B cell (primary cell): ENCODE results near the gene IL1R1. TPM values are rescaled to one million over a fixed set of nuclear protein-coding genes. Genes with fewer than 3 reads are reported as not detected.

ENCODE experiments used
- ATAC-seq: fragments of 200-7000 bp; cut with Tn5 transposase; one replicate; pipeline ENCODE4 v1.10.0; 2021; ENCODE audit warnings: low read depth, mild to moderate bottlenecking, moderate number of reproducible peaks, moderate library complexity
- CTCF ChIA-PET: fragments of 350-600 bp; sonication (Branson Sonifier 250); formaldehyde crosslinking; loops from one replicate; lab custom pipeline; 2021; ENCODE audit warnings: antibody characterized with exemption, inconsistent platforms; lab: Charles Lee
- POLR2A ChIA-PET: fragments of 350-600 bp; sonication (Branson Sonifier 250); formaldehyde crosslinking; loops from one replicate; lab custom pipeline; 2021; ENCODE audit warnings: antibody characterized with exemption; lab: Charles Lee
- DNase-seq: peaks from one replicate; pipeline ENCODE4 v3.0.0; 2013
- H2AFZ ChIP-seq: 2 replicates; pipeline ENCODE4 v1.6.1; 2012; ENCODE audit warnings: mild to moderate bottlenecking, low read depth, low read length; ENCODE audit not compliant: insufficient read depth, poor library complexity, severe bottlenecking
- H3K27ac ChIP-seq, 2 donors: 1 replicate in 1 of 2; 2 replicates in 1 of 2; pipeline ENCODE4 v1.5.1; 2012 to 2013; ENCODE audit warnings: low read length in 2 of 2, mild to moderate bottlenecking in 2 of 2, moderate library complexity in 1 of 2
- H3K27me3 ChIP-seq, 4 experiments: fragments of 200-600 bp in 1 of 4; sonication (generic) in 1 of 4; replicated peaks in 1 of 4; 1 replicate in 2 of 4; 2 replicates in 2 of 4; pipeline versions ENCODE4 v1.6.1 to v1.7.0; 2013 to 2016; ENCODE audit warnings: low read length in 3 of 4, mild to moderate bottlenecking in 2 of 4, mixed read lengths in 1 of 4, moderate library complexity in 1 of 4; ENCODE audit not compliant: insufficient read depth in 4 of 4, control insufficient read depth in 3 of 4; ENCODE audit errors: control extremely low read depth in 1 of 4
- H3K36me3 ChIP-seq, 2 experiments: replicated peaks in 1 of 2; 1 replicate in 1 of 2; 2 replicates in 1 of 2; pipeline versions ENCODE4 v1.6.1 to v1.7.1; 2013; ENCODE audit warnings: low read length in 1 of 2; ENCODE audit not compliant: insufficient read depth in 2 of 2, control insufficient read depth in 1 of 2; ENCODE audit errors: control extremely low read depth in 1 of 2, extremely low read depth in 1 of 2
- H3K4me1 ChIP-seq, 2 donors: fragments of 200-600 bp in 1 of 2; sonication (generic) in 1 of 2; 1 replicate in 1 of 2; 2 replicates in 1 of 2; pipeline versions ENCODE4 v1.5.1 to v1.6.1; 2013 to 2017; ENCODE audit warnings: low read length in 2 of 2; ENCODE audit not compliant: control insufficient read depth in 2 of 2, insufficient read depth in 2 of 2
- H3K4me2 ChIP-seq: replicated peaks from 2 replicates; pipeline ENCODE3; 2012; ENCODE audit warnings: mild to moderate bottlenecking, low read depth, low read length; ENCODE audit not compliant: poor library complexity, severe bottlenecking
- H3K4me3 ChIP-seq, 5 experiments: fragments of 200-600 bp in 1 of 5; sonication (generic) in 1 of 5; 1 replicate in 3 of 5; 2 replicates in 2 of 5; pipeline versions ENCODE4 v1.5.1 to v1.7.0; 2011 to 2016; ENCODE audit warnings: low read length in 4 of 5, mild to moderate bottlenecking in 4 of 5, low read depth in 2 of 5, control low read depth in 1 of 5, moderate library complexity in 1 of 5; ENCODE audit not compliant: insufficient read depth in 1 of 5; ENCODE audit errors: control extremely low read depth in 1 of 5, extremely low read depth in 1 of 5
- H3K79me2 ChIP-seq: fragments of 200-600 bp; sonication (generic); one replicate; pipeline ENCODE4 v1.6.0; 2016; ENCODE audit warnings: low read length; ENCODE audit not compliant: control insufficient read depth, insufficient read depth
- H3K9ac ChIP-seq: fragments of 200-600 bp; sonication (generic); 2 replicates; pipeline ENCODE4 v1.6.1; 2017; ENCODE audit warnings: mild to moderate bottlenecking, low read length, moderate library complexity
- H3K9me3 ChIP-seq, 3 donors: one replicate each; pipeline versions ENCODE4 v1.6.1 to v1.7.1; 2013; ENCODE audit warnings: low read length in 2 of 3; ENCODE audit not compliant: control insufficient read depth in 2 of 3, insufficient read depth in 1 of 3; ENCODE audit errors: control extremely low read depth in 1 of 3
- H4K20me1 ChIP-seq: 2 replicates; pipeline ENCODE4 v1.6.0; 2012; ENCODE audit warnings: mild to moderate bottlenecking, low read length; ENCODE audit not compliant: insufficient read depth, control insufficient read depth, poor library complexity, severe bottlenecking
- H3K27ac Mint-ChIP-seq: one replicate; pipeline ENCODE4 v1.8.0; 2021; ENCODE audit warnings: mixed read lengths
- H3K27me3 Mint-ChIP-seq: one replicate; pipeline ENCODE4 v1.8.0; 2021; ENCODE audit warnings: mixed read lengths
- H3K4me1 Mint-ChIP-seq: one replicate; pipeline ENCODE4 v1.8.0; 2021; ENCODE audit warnings: mixed read lengths
- H3K4me3 Mint-ChIP-seq: one replicate; pipeline ENCODE4 v1.8.0; 2021; ENCODE audit warnings: mixed read lengths
- H3K9me3 Mint-ChIP-seq: one replicate; pipeline ENCODE4 v1.8.0; 2022; ENCODE audit warnings: mixed read lengths; ENCODE audit not compliant: insufficient read depth
- CTCF ChIP-seq: fragments of 200-600 bp; IDR thresholded peaks from one replicate; pipeline ENCODE4 v1.8.0; 2022; ENCODE audit warnings: antibody characterized with exemption, mild to moderate bottlenecking
- EZH2 ChIP-seq: IDR thresholded peaks from 2 replicates; pipeline ENCODE4 v1.6.1; 2012; ENCODE audit warnings: borderline replicate concordance, low read depth, mild to moderate bottlenecking, moderate library complexity, low read length; ENCODE audit not compliant: insufficient read depth, poor library complexity, severe bottlenecking
- WGBS: methylation state at CpG from one replicate; pipeline ENCODE4 v1.1.5; 2013; ENCODE audit warnings: missing lambda C conversion rate; ENCODE audit not compliant: insufficient coverage; 5-methylcytosine and 5-hydroxymethylcytosine counted together
- intact Hi-C: fragments of 100-400 bp; cut with micrococcal nuclease; formaldehyde crosslinking; loops from one replicate; pipeline ENCODE4 v1.10.0; 2022
- polyA plus RNA-seq: library from polyadenylated mRNA; depleted of rRNA; stranded (reverse); fragments of >200 nt; gene quantifications from 2 replicates; pipeline ENCODE4 v1.2.3, GENCODE V29; 2012
- total RNA-seq, 2 donors: library from RNA; stranded (reverse); fragments of 120-200 nt in 1 of 2; gene quantifications; 1 replicate in 1 of 2; 2 replicates in 1 of 2; pipeline versions ENCODE4 v1.2.3 to v1.2.4, GENCODE V29; 2013 to 2022

IL1R1 gene
- total and polyA plus RNA-seq, 2 donors (not counting 1 experiment from before 2014, with no cell fraction given) = not detected

DNA sequence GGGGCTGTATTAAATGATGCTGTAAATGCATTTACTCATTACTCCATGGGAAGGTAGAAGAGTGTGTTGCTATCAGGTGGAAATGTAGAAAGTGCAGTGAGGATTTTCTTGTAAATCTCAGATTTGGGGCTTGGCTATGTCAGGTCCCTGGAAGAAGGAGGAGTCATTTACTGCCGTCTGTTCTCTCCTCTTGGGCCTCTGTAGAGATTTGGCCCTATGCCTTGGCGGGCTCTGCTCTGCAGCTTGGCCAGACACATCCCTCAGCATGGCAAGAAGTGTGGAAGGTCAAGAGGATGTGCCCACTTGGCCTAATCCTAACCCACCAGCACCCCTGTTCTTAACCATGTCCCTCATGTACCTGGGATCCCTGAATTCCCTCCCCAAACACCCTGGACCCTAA, 6.7 kb downstream of the IL1R1 start:
- ChIA-PET CTCF (no interaction called here), POLR2A (no interaction called here)
- no peak overlapping the region for H3K4me2 ChIP-seq
- no peak overlapping the region for H2AFZ ChIP-seq
- no peak overlapping the region for H3K27ac Mint-ChIP-seq
- peaks cover 0 to 9% (median 0%) of the 10 kb centered on the region in 4 experiments for H3K27me3 ChIP-seq
- no peak overlapping the region for H3K4me3 ChIP-seq
- peaks cover 0 to 44% (median 36%) of the 10 kb centered on the region in 3 donors for H3K9me3 ChIP-seq
- no peaks in the 10 kb centered on the region for H3K4me1 Mint-ChIP-seq
- intact Hi-C loops = no loop called here
- H3K79me2 ChIP-seq = no peaks in the 10 kb centered on the region
- ATAC-seq = no peak
- no peaks in the 10 kb centered on the region for H3K36me3 ChIP-seq
- no peaks in the 10 kb centered on the region for H4K20me1 ChIP-seq
- 100% methylated on average over 1 of the region's 2 CpGs for WGBS
- TF ChIP-seq EZH2 = no peak
- no peak for TF ChIP-seq CTCF
- H3K9me3 Mint-ChIP-seq = peaks cover 25% of the 10 kb centered on the region
- no peak overlapping the region for H3K4me3 Mint-ChIP-seq
- no peak for DNase-seq
- no peaks in the 10 kb centered on the region for H3K4me1 ChIP-seq
- no peak overlapping the region for H3K9ac ChIP-seq
- peaks cover 18% of the 10 kb centered on the region for H3K27me3 Mint-ChIP-seq
- no peak overlapping the region for H3K27ac ChIP-seq

DNA sequence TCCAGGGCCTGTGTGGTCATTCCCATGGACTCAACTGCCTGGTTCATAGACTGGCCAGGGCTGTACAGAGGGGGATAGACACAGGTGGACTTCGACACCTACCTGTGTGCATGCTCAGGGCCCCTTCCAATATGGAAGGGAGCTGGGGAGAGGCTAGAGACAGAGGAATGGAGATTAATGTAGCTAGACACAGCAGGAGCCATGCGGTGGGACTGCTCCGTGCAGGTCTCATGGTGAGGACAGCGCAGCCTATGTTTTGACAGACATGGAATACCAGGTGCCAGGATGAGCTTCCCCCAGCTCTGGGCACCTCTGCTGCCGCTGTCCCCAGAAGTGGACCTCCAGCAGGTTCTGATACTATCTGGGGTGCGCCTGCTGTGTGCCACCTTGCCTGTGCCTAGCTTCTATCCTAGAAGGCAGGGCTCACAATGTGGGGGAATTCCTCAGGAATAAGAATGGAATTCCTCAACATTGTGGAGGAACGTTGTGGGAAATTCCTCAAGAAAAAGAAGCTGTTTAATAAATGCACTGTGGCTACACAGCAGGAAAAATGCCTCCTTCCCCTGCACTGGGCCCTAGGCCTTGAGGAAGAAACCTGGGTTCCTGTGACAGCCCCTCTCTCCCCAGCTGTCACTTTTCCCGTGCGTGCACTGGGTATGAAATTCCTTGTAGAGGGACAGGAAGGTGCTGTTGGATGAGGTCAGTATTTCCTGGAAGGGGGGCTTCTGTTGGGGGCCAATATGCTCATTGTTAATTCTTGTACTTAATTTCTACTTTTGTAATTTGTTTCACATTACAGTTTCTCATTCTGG, 7.3 kb downstream of the IL1R1 start:
- TF ChIP-seq EZH2 (no peak), CTCF (no peak)
- H4K20me1 ChIP-seq = no peaks in the 10 kb centered on the region
- Mint-ChIP-seq H3K27ac (no peak overlapping the region), H3K27me3 (peaks cover 15% of the 10 kb centered on the region), H3K9me3 (peaks cover 24% of the 10 kb centered on the region), H3K4me3 (no peak overlapping the region), H3K4me1 (no peaks in the 10 kb centered on the region)
- 97% methylated on average over 6 of the region's 9 CpGs for WGBS
- no peaks in the 10 kb centered on the region for H3K4me1 ChIP-seq
- H3K4me3 ChIP-seq = no peak overlapping the region
- no peak overlapping the region for H3K27ac ChIP-seq
- intact Hi-C loops = no loop called here
- ChIA-PET POLR2A (no interaction called here), CTCF (no interaction called here)
- no peaks in the 10 kb centered on the region for H3K36me3 ChIP-seq
- H3K27me3 ChIP-seq = peaks cover 0 to 5% (median 0%) of the 10 kb centered on the region in 4 experiments
- H3K79me2 ChIP-seq = no peaks in the 10 kb centered on the region
- no peak overlapping the region for H2AFZ ChIP-seq
- no peak for ATAC-seq
- no peak overlapping the region for H3K4me2 ChIP-seq
- no peak overlapping the region for H3K9ac ChIP-seq
- DNase-seq = no peak
- H3K9me3 ChIP-seq = peaks cover 0 to 40% (median 36%) of the 10 kb centered on the region in 3 donors
